ENCODE data around the gene MT3.

MT3 gene

GRCh38 chr16:56625943-56626654, 36.8 kb downstream of the MT3 start:
- DNase-seq (ENCODE audit: low spot score): no peak
- no peak for TF ChIP-seq CTCF (IDR thresholded peaks at IDR 0.05; ENCODE audit: extremely low read depth, missing control alignments)

GRCh38 chr16:56626685-56627084, 37.4 kb downstream of the MT3 start:
- no peak for DNase-seq (ENCODE audit: low spot score)

GRCh38 chr16:56628486-56629350, 39.4 kb downstream of the MT3 start:
- no peak for DNase-seq (ENCODE audit: low spot score)
- no peak for TF ChIP-seq CTCF (IDR thresholded peaks at IDR 0.05; ENCODE audit: extremely low read depth, missing control alignments)

More at GRCh38 chr16:56626685-56627084, 37.4 kb downstream of the MT3 start:
- no peak for TF ChIP-seq CTCF (IDR thresholded peaks at IDR 0.05; ENCODE audit: extremely low read depth, missing control alignments)

GRCh38 chr16:56629531-56629930, 40.2 kb downstream of the MT3 start:
- no peak for DNase-seq (ENCODE audit: low spot score)
- TF ChIP-seq CTCF (IDR thresholded peaks at IDR 0.05; ENCODE audit: extremely low read depth, missing control alignments): no peak

GRCh38 chr16:56630134-56630533, 40.8 kb downstream of the MT3 start:
- no peak for TF ChIP-seq CTCF (IDR thresholded peaks at IDR 0.05; ENCODE audit: extremely low read depth, missing control alignments)
- peak; percentile 84 for DNase-seq (ENCODE audit: low spot score)

DNA sequence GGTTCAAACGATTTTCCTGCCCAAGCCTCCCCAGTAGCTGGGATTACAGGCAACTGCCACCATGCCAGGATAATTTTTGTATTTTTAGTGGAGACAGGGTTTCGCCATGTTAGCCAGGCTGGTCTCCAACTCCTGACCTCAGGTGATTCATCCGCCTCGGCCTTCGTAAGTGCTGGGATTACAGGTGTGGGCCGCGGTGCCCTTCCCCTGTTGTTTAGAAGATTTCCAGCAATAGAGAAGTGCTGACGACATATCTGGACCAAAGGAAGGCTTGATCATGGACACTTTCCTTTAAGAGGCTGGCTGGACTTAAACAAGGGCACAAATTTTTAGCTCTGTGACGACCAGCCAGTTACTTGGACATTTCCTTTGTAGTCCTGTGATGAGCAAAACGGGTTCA, 41.9 kb downstream of the MT3 start:
- no peak for DNase-seq (ENCODE audit: low spot score)
- no peak for TF ChIP-seq CTCF (IDR thresholded peaks at IDR 0.05; ENCODE audit: extremely low read depth, missing control alignments)

- no peak for TF ChIP-seq CTCF (IDR thresholded peaks at IDR 0.05; ENCODE audit: extremely low read depth, missing control alignments)
- DNase-seq (ENCODE audit: low spot score): no peak
Observed at GRCh38 chr16:56631832-56632155, 42.5 kb downstream of the MT3 start.
